Measurements from ENCODE around the gene SIX3. TPM values are rescaled to one million over a fixed set of nuclear protein-coding genes. Genes with fewer than 3 reads are reported as not detected.
A peak's percentile ranks its signal among the peaks of the same experiment; 100 is the strongest.

The SIX3 gene
- total RNA-seq, 1 donor from 2014 or later = not detected

DNA sequence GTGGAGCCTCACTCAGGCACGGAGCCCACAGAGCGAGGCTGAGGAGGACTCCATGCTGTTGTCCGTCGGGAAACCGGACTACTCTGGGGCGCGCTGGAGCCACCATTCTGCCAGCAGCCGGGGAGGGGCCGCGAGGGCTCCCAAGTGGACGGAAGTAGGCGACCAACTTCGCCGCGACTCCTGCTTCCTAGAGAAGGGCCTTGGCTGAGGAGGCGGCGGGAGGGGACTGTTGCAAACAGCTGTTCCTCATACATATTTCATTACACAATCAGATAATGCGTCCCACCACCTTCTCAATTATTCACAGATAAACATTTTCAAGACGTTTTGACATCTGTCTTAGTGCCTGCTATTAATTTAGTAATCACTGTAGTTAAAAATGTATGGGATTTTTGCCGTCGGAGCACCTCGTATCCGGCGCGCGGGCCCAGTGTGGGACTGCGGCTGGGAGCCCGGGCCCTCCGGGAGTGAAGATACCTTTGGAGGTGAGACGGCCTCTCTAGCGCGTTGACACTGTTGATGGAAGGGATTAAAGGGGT lies 11.7 kb upstream of the SIX3 start:
- ATAC-seq = no peak
- intact Hi-C loops (cut with DNase I) = no loop called here
- DNase-seq (ENCODE audit: low spot score) = no peak

DNA sequence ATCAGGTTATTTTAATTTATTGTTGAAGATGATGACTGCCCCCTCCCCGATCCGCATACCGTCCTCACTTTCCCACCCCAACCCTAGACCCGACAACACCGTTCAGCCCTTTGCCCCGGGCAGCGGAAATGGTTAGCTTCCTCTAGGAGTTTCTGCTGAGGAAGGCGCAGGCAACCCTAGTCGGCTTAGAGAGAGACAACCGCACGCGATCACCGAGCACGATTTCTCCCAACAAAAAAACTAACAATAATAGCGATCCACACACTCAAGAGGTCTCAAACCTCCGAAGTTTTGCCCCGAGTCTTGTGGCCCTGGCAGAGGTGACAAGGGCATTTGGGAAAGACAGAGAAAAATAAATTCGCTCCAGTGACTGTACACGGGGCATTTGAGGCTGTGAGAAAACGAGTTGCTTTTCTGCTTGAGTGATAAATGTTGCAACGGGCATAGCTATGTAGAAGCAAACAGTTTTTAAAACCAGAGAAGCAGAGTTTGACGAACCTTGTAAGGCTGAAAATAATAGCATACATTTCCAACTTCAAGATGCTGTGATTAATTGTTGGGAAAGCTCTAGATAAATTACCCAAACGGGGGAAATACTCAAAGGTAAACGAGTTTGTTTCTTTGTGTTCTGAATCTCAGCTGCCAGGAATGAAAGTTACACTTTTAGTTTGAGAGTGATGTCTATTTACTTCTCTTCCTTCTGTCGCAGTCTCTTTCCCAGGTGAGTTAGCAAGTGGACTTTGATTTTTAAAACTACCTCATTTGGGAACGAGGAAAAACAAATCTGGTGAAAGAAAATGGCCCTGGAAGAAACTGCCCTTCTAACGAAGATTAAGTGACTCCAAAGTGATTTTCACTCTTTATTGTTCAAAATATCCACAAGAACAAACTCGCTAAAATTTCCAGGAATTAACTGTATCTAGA lies 11.0 kb upstream of the SIX3 start:
- ATAC-seq (no peak), DNase-seq (ENCODE audit: low spot score) (no peak)
- intact Hi-C loops (cut with DNase I) = no loop called here

DNA sequence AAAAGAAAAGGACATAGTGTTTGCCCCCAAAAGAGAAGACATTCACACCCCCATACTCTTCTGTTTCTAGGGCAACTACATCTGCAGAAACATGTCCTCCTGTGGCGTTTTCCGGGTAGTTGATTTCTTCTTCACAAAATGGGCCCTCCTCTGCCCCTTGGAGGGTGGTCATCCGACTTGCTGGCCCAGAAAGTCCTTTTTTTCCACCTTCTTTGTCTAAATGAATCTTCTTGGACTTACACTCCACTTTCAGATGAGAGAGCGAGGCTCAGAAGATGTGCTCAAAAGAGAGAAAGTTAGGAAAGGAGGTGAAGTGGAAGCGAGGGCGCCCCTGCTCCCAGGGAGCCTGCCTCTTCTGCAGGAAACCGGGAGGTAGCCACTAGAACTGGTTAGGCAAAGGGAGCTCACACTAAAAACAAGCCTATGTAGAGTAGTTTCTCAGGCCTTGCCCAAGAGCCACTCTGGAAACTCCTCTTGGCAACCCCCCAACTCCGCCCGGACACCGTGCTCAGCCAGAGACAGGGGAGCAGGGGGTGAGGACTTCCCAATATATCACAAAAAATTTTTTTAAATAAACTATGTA lies 10.2 kb upstream of the SIX3 start:
- DNase-seq (ENCODE audit: low spot score) (no peak), ATAC-seq (no peak)
- intact Hi-C loops (cut with DNase I) = no loop called here

DNA sequence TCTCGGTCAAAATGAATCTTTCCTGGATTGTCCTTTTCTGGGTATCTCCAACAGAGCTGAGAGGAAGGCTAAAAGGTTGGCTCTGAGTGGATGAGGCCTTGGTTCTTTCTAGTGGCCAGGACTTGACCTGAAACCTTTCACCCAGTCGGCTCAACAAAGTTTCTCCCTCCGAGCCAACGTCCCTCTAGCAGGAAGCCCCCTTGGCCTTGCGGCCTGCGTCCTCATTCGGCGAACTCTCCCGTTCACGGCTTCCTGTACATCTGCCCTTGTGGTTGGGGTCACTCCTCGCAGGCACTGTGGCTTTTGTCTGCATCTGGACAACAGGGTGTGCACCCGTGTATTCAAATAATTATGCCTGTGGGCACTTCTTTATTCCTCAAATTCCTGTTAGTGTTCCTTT lies 9.4 kb upstream of the SIX3 start:
- intact Hi-C loops (cut with DNase I) = no loop called here
- no peak for ATAC-seq
- DNase-seq (ENCODE audit: low spot score) = no peak

DNA sequence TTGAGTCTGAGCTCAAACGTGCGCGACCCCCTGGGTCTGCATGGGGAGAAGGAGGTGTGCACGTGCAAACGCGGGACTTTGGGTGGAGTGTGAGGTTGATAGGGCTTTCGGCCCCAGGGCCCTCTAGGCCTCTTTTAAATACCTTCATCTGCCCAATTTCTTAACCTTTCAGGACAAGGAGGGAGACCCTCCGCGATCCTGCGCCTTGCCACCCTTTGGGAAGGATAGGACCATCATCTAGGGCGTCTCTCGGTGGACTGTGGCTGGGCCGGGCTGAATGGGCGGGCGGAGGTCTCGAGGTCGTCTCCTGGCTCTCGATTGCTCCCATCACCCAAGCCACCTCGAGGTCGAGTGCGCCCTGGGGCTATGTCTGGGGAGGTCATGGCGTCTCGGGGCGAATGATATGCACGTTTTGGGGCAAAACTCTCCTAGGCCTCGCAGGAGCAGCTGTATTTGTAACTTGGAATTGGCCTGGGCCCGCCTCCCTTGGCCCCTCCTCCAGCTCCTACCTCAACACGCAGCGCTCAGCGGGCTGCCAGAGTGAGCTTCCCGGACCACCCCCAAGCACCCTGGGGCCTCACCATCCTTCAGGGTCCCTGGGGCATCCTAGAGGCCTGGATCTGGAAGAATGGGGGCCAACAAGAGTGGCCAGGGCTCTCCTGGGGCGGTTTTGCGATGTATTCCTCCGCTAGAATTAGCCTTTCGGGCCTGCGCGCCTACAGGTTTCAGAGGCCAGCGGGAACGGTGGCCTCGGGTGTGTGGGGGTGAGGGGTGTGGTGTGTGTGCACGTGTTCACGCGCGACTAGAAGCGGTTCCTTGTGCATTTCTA lies 8.7 kb upstream of the SIX3 start:
- no peak for ATAC-seq
- intact Hi-C loops (cut with DNase I) = no loop called here
- no peak for DNase-seq (ENCODE audit: low spot score)

DNA sequence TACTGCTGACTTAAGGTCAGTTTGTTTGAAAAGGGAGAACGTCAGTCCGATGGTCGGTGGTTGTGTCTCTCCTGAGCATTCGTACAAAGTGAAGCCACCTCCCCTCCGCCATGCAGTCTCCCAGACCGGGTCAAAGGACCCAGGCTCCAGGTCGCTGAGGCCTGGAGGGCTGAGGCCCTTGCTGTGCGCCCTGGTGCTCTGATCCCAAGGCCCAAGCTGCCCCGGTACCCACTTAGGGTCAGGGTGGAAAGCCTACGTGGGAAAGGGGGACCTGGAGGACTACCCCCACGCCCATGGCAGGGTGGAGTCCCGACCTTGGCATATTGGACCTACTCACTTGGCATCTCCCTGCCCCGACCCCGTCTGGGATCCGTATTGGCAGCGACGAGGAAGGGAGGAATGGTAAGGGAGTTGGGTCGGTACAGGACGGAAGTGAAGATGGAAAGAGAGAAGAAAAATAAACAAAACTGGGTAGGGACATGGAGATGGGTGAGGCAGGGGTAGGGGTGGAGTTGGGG lies 8.0 kb upstream of the SIX3 start:
- DNase-seq (ENCODE audit: low spot score) (no peak), ATAC-seq (no peak)
- intact Hi-C loops (cut with DNase I) = no loop called here

DNA sequence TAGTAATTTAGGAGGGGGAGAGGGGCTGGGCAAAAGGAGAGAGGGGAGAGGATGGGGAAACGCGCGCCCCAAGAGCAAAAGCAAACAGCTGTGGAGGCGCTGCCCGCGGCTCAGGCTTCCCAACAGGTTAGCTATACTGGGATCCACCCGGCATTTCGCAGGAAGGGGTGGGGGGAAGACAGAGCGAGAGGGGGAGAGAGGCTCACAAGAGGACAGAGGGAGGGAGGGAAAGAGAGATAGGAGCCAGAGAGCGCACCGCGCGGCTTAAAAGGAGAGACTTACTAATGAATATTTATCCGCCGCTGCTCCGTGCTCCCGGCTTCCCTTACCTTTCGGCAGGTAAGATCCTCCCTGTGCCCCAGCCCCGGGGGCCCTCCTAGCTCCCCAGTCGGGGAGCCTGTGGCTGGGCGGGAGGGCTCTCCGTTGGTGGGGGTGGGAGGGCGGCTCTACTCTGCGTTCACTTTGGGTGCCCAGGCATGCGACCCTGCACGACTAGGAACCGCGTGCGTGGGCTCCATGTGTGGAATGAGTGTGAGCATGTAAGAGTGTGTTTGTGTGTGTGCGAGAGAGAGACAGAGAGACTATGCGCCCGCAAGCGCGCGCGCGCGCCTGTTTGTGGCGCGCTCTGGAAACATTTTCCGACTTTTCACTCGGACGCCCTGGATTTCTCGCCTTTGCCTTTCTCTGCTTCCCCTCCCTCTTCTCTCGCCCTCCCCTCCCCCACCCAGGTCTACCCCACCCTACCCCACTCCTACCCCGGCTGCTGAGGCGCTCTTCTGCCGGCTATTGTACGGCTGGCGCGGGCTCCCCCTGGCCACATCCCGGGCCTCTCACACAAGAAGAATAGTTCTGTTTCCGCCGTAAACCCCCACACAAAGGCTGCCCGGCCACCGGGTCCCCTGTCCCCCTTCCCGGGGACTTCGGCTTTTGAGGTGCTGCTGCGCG lies 7.2 kb upstream of the SIX3 start:
- no peak for DNase-seq (ENCODE audit: low spot score)
- intact Hi-C loops (cut with DNase I) = no loop called here
- ATAC-seq = no peak

DNA sequence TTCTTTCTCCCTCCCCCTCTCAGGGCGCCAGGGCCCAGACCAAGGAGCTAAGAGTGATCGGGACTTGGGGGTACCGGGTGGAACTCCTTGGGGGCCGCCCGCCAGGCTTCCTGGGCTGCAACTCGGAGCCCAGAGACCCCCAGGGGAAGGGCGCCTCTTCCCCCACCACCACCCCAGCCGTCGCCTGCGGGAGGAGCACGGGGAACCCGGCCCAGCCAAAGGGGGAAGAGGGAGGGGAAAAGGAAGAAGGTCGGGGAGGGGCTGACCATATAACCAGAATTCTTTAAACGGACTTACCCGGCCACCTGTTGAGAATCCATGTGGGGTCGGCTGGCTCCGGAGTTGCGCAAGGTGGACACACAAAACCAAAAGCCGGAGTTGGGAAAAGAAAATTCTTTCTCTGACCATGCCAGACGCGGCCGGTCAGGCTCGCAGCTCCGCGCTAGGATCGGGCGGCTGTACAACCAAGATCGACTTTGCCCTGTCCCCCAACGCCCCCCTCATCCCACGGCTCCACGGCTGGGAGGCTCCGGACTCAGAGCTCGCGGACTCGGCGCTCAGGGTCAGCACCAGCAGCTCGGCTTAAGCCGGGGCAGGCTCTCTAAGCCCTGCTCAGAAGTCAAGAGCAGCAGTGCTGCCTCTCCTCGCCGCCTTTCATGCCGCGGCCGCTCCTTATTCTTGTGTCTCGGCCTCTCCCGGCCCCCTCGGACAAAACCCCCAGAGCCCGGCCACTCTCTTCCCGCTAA lies 6.3 kb upstream of the SIX3 start:
- DNase-seq (ENCODE audit: low spot score) (no peak), ATAC-seq (no peak)
- intact Hi-C loops (cut with DNase I) = no loop called here

DNA sequence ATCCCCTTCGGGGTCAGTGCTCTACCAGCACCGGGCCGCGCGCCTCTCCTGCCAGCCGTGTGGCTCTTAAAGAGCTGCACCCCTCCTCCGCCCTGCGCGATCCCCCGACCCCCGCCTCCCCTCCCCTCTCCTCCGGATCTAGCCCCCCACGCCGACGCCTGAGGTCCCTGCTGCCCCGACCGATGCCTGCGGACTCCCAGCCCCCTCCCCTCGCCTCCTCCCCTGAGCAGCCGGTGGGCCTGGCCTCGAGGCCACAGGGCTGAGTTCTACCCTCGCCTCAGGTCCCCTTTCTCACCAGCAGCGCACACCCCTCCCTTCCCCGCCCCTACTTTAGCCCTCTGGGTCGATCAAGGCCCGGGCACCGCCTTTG lies 5.8 kb upstream of the SIX3 start:
- intact Hi-C loops (cut with DNase I) = no loop called here
- ATAC-seq = no peak
- DNase-seq (ENCODE audit: low spot score) = no peak

DNA sequence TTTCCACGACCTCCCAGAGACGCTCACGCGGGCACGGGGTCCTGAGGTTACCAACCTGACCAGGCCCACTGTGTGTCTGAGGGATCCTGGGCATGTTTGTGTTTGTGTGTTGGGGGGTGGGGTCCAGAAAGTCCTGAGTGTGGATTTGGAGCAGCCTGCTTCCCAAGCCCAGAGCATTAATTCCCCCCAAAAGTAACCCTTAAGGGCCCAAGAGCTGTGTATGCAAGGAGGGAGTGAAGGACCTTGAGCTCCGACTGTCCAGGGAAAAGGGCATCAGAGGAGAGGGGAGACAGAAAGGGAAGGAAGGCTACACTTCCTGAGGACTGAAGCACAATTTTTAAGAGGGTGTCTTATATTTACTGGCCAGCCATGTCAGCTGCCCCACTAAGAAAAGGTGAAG lies 5.2 kb upstream of the SIX3 start:
- DNase-seq (ENCODE audit: low spot score) = no peak
- intact Hi-C loops (cut with DNase I) = no loop called here
- ATAC-seq = no peak

DNA sequence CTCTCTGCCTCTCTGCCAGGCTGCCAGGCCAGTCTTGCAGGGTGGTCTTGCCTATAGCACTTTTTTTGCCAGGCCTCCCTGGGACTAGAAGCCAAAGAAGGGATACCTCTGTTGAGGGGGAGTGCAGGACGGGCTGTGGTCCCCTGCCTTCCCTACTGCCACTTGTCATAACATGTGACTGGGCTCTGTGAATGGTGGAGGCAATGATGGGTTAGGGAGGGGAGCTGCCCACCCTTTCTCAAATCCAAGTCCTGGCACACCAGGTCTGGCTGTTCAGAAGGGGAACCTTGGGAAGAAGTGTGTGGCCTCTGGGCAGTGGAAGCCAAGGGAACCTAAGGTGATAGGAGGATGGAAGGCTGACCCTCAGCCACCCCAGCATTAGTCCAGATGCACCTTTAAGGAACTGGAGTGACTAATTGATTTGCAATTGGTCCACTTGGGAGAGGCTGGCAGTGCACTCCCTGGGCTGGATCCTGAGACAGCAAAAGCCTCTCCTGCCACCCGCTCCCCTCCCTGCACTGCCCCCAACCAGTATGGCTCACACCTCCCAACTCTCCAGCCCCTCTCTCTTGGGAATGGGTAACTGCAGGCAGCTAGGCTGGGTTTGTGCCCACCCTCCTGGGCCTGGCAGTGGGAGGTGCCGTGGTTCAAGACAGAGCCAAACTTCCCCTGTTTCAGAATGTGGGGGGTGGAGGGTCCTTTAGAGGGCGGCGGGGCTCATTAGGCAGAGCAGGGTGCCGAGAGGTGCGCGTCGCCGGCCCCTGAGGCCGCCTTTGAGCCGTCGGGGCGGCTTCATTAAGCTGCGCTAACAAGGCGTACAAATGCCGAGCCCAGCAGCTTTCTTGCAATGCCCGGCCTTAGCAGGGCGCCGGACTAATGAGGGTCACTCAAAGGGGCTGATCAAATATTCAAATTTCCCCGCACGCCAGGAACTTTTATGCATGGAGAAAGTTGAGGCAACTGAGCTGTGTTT lies 4.5 kb upstream of the SIX3 start:
- DNase-seq (ENCODE audit: low spot score) (peak; percentile 12), ATAC-seq (no peak)
- intact Hi-C loops (cut with DNase I) = no loop called here

DNA sequence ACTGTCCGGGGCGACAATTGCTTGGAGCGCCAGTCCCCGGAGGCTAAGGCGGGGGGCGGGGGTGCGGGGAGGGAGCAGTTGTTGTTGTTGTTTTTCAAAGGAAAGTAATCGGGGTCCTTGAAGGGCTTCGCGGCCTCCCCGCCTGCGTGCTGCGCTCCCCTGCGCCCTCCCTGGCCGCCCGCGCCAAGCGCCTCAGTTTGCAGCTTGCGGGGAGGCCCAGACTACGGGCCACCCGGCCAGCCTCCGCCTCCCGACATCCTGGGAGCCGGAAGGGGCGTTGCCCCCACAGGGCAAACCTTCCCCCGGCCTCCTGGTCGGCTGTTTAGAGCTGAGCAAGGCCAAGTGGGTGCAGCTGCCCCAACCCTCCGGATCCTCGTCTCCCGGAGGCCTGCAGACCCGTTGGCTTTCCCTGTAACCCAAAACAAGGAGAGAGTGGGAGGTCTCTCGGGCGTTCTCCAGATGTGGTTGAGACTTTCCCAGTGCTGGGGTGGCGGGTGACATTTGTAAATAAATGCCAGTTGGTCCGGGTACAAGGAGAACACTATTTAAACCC lies 3.7 kb upstream of the SIX3 start:
- no peak for DNase-seq (ENCODE audit: low spot score)
- ATAC-seq = no peak
- intact Hi-C loops (cut with DNase I) = no loop called here

DNA sequence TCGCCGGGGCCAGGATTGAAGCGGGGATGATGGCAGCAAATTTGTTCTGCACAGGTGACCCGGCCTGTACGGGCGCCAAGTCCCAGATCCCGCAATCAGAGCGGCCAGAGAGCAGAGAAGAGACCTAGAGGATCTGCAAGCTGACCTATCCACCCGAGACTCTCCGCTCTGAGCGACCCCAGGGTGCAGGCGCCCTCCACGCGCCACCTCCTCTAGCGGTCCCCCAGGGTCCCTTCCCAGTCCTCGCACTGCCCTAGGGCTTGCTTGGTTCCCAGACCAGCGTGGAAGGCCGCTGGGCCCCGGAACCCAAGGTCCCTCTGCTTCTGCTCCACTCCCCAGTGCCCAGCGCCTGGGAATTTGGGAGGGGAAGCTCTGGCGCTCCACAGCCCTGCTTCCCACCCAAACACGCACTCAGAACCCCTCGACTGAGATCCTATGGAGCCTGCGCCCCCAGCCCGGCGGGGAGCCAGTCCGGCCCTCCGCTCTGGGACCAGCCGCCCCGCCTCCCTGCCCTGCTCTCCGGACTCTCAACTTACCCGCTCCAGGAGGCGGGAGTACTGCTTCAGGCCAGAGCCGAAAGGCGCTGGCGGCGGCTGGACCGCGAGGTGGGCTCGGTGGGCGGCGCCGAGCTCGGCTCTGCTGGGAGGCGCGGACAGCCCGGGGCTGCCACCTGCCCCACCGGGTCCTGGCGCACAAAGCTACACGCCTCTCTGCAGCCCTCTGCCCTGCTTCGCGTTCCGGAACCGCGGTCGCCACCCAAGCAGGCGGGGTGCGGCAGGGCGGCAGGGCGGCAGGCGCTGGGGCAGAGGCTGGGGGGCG lies 3.0 kb upstream of the SIX3 start:
- intact Hi-C loops (cut with DNase I) = no loop called here
- ATAC-seq (no peak), DNase-seq (ENCODE audit: low spot score) (no peak)

DNA sequence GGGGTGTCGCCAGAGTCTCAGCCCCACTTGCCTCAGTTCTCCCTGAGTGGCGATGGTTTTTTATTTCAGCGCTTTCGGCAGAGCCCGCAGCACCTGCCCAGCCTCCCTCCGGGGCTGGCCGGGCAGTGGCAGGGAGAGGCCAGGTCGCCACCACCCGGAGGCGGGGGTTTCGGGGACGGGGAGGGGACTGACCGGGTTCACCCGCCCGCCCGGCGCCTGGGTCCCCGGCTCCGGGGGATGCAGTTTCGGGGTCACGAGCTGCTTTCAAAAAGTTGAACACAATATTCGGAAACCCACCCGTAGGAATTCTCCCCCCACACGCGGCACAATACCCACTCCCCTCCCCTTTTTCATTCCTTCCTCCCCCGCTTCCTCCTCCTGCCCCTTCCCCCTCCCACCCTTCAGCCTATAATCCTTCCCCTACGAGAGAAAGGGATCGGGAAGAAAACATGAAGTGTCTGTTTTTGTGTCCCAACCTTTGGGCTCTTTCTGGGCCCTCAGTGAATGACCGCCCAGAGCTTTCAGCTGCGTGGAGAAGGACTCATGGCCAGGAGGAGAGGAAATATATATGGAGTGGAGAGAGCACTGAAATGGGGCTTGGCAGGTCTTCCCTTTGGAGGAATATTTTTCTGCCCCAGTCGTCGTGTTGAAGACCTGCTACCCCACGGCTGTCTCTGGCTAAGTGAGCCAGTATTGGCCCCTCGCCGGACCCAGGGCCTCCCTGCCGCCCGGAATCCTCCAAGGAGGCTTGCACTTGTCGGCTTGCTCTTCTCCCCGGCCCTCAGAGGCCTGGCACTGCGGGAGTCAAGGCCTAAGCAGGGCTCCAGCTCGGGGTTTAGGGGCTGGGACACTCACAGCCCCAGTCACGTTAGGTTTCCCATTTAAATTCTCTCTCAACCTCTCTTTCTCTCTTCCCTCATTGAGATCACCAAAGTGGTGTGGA lies 2.1 kb upstream of the SIX3 start:
- no peak for ATAC-seq

More for the DNA sequence above, 2.1 kb upstream of the SIX3 start:
- no peak for DNase-seq (ENCODE audit: low spot score)
- intact Hi-C loops (cut with DNase I) = loop anchor here (10.0 kb wide), 1 partner anchor 445 kb away; no protein-coding TSS in a partner anchor

All from sciatic nerve (tissue), 2 donors.